HG02798 (cell line): ENCODE results near the gene RBM47.
"Not testable (repeated sequence)": the region's sequence is repeated elsewhere in the genome, so short reads cannot be mapped to it uniquely, and the experiment has no call there.

Experiments used
- ATAC-seq: cut with Tn5 transposase; IDR thresholded peaks from one replicate; pipeline ENCODE4 v1.9.1; 2021; ENCODE audit warnings: mild to moderate bottlenecking; ENCODE audit not compliant: unreplicated experiment, poor library complexity

Gene RBM47

GRCh38 chr4:40570348-40571077 lies 59.2 kb downstream of the RBM47 start:
- no peak for ATAC-seq

GRCh38 chr4:40564815-40565483 lies 64.7 kb downstream of the RBM47 start:
- ATAC-seq: peak; percentile 33

- no peak for ATAC-seq
Measured at GRCh38 chr4:40564004-40564403, 65.7 kb downstream of the RBM47 start.

DNA sequence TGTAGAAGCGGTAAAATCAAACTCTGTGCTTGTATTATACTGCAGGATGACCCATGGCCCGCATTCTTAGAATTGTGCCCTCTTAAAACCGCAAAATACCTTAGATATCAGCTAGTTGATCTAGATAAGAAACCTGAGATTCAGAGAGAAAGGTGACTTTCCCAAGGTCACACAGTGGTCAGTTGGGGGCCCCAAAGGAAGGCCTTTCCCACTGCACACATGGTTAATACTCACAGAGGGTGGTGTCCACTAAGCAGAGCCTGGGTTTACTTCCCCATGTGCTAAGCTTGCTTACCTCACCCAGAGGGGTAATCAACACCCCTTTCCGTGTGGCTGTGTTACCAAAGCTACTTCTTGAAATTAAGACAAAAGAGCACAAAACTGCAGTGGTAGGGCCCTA lies 66.3 kb downstream of the RBM47 start:
- no peak for ATAC-seq

DNA sequence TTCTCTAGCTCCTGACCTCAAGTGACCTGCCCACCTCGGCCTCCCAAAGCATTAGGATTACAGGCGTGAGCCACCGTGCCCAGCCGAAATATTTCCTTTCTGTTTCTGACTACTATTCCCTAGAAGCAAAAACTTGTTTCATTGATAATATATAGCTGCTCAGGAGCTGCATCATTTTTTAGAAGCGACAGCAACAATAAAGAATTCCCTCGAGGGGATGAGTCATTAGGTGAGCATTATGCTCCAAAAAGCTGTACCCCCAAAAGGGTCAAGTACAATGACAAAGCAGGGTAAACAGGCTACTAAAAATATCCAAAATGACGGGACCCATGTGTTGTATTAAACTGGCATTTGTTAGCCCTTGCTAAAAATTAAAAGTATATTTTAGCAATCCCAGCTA lies 67.0 kb downstream of the RBM47 start:
- no peak for ATAC-seq

DNA sequence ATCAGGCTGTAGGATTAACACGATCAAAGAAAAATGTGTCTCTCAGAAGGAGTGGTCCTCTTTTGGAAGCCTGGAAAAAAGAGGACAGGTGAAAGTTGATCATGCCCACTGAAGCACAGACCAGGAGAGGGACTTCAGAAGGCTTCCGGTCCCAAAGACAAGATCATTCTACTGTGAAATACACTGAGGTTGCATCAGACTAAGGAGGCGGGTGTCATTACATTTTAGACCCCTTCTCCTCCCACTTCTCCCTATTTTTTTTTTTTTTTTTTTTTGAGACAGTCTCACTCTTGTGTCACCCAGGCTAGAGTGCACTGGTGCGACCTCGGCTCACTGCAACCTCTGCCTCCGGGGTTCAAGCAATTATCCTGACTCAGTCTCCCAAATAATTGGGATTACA lies 67.5 kb downstream of the RBM47 start:
- no peak for ATAC-seq

DNA sequence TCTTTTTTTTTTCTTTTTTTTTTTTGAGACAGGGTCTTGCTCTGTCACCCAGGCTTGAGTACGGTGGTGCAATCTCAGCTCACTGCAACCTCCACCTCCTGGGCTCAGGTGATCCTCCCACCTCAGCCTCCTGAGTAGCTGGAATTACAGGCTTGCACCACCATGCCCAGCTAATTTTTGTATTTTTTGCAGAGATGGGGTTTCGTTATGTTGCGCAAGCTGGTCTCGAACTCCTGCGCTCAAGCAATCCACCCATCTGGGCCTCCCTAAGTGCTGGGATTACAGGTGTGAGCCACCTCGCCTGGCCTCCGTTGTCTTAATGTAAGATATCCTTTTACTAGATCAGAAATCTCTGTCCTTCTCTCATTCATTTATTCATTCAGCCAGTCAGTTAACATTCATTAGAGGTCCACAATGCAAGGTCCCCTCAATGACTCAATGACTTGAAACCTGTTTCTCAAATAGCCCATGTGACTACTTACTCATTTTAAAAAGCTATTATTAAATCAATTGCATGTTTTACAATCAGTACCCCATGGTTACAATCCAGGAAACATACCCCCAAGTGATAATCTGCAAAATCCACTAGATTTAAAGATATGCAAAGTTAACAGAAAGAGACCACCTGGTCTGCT lies 68.0 kb downstream of the RBM47 start:
- ATAC-seq: not testable (repeated sequence)

DNA sequence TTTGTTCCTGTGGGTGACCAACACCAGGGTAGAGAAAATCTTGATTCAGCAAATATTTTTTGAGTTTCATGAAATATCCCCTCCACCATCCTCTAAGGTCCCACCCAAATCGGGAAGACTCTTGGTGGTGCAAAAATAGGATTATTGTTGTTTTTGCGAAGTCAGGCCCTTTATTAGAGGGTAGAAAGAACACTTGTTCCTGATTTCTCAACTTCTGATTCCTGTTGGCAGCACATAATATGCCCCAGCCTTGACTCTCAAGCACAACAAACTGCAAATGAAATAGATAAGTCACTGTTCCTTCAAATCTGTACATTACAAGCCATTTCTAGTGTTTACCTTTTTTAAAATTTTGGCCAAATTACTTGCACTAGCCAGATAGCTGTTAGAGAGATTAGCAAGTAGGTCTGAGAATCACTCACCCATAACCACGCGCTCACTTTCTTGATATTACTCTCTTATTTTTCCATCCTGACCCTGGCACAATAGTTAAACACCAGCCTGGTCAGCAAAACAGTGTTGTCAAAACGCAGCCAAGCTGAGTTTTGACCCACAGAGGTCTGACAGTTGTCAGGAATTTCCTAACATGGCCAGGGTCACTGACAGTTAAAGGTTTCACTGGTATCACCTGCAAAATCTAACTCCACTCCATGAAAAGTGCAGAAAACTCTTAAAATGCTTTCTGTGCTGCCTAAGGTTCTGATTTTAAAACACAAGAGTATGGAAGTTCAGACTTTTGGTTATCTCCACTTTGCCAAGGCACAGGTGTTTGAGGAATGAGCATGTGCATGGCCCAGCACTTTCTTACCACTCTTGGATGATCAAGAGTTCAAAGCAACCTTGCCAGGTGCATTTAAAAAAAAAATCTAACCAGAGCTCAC lies 69.8 kb downstream of the RBM47 start:
- ATAC-seq: peak; percentile 60

DNA sequence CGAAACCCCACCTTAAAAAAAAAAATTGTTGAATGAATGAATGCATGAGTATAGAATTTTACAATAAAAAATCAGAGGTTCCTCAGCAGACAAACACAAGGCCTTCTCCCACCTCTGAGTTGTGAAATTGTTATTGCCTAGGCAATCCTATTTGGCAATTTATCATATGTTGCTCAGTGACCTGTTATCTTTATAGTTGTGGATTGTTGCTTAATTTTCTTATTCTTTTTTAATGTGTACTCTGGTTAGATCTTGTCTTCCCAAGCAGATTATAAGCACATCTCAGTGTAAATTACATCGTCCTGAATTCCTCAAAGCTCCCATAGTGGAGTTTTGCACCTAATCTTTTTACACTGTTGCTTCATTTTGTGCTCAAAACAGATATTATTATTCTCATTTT lies 71.9 kb downstream of the RBM47 start:
- no peak for ATAC-seq

DNA sequence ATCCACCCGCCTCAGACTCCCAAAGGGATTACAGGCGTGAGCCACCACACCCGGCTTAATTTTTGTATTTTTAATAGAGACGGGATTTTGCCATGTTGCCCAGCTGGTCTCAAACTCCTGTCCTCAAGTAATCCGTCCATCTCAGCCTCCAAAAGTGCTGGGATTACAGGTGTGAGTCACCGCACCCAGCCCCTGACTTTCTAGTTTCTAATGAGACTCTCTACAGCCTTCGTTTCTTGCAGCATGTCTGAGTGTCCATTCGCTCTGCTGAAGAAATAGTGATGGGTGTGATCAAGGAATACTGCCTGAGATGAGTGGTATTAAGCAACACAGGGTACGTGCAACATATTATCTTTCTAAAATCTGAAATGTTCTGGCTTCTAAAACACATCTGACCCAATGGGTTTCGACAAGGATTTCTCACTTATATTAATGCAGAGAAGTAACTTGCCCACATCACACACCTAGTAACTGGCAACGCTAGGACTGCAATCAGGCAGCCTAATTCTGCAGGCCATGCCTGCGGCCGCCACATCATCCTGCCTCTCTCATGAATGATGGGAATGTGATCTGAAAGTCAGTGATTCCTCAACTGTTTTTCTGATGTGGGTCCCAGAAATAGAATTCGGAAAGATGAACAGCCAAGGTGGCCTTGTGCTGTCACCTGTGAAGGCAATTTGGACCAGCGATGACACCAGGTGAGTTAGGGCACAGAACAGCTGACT lies 74.3 kb downstream of the RBM47 start:
- ATAC-seq: no peak

DNA sequence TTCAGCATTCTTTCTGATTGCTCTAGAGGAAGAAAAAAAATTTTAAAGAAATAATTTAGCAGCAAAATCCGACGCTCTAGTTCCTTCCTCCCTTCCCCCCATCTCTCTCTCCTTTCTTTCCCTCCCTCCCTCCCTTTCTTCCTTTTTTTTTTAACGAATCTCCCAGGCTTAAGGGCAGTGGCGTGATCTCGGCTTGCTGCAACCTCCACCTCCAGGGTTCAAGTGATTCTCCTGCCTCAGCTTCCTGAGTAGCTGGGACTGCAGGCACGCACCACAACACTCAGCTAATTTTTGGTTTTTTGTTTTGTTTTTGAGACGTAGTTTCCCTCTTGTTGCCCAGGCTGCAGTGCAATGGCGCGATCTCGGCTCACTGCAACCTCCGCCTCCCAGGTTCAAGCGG lies 75.0 kb downstream of the RBM47 start:
- not testable (repeated sequence) for ATAC-seq

GRCh38 chr4:40553995-40554394 lies 75.7 kb downstream of the RBM47 start:
- ATAC-seq: no peak

DNA sequence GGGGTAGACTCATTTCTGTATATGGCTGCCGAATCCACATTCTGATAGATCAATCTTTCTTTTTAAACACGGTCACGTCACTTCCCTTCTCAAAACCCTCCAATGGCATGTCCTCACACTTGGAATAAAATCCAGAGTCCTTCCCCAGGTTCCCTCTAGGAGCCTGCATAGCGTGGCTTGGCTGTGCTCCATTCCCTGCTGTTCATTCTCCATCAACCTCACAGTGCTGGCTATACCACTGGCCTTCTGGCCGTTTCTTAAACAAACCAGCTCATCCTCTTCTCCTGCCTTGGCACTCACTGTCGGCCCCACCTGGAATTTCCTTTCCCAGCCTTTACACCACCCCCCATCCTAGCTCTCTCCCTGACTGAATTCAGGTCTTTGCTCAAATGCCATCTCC lies 77.1 kb downstream of the RBM47 start:
- no peak for ATAC-seq

DNA sequence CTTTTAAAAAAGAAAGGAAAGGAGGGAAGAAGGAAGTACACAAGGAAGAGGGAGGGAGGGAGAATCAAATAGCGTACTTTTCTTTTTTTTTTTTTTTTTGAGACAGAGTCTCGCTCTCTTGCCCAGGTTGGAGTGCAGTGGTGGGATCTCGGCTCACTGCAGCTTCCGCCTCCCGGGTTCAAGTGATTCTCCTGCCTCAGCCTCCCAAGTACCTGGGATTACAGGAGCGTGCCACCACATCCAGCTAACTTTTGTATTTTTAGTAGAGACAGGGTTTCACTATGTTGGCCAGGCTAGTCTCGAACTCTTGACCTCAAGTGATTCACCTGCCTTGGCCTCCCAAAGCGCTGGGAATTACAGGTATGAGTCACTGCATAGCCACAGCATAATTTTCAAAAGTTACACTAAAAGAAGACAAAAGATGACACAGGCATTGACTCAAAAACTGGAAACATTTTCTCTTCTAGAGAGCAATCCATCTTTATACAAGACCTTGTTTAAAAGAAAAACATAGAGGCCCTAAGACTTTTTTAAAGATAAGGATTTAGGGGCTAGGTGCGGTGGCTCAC lies 78.0 kb downstream of the RBM47 start:
- ATAC-seq: not testable (repeated sequence)

GRCh38 chr4:40550948-40551462 lies 78.7 kb downstream of the RBM47 start:
- ATAC-seq: peak; percentile 77

DNA sequence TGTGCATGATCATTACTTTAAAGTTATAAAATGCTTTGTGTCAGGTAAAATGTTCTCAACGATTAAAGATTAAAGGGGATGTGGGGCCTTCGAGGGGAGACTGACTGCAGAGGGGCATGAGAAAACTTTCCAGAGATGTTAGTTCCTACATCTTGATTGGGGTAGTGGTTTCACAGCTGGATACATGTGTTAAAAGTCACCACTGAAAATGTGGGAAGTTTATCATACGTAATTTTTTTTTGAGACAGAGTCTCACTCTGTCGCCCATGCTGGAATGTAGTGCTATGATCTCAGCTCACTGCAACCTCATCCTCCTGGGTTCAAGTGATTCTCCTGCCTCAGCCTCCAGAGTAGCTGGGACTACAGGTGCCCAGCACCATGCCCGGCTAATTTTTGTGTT lies 79.5 kb downstream of the RBM47 start:
- ATAC-seq: no peak

DNA sequence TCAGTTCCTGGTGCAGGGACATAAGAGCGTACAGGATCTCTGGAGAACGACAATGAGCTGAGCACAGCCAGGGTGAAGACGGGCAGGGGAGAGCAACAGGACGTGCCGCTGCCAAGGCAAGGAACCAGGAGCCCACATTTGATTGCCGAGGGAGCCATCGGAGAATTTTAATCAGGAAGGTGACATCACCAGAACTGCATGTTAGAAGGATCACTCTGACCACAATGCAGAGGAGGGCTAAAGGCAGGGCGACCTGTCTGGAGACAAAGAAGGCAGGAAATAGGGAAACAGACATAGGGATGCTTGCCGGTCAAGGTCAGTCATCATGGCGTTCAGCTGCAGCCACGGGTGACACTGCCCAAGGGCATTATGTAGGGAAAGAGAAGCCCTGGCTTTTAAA lies 81.4 kb downstream of the RBM47 start:
- ATAC-seq: no peak

DNA sequence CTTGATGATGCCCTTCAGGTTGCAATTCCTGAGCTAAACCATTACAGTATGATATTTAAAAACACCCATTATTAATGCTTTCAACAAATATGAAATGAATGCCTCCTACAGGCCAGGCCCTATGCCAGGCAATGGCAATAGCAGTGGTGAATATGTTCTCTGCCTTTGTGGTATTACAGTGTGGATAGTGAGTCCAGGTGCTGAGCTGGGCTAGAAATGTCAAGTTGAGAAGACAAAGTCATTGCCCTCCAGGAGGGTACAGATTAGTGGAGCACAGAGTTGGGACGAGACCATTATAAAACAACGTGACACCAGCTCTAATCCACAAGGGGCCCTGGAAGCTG lies 81.9 kb downstream of the RBM47 start:
- no peak for ATAC-seq

- no peak for ATAC-seq
Measured at GRCh38 chr4:40546969-40547788, 82.5 kb downstream of the RBM47 start.
